Right forelimb (tissue), 1 donor: ENCODE results near the gene SPRED3.
"Not testable (repeated sequence)": the region's sequence is repeated elsewhere in the genome, so short reads cannot be mapped to it uniquely, and the experiment has no call there.

Experiments
- DNase-seq: peaks from one replicate; pipeline ENCODE4 v3.0.0-alpha.2; 2018

Gene SPRED3

GRCh38 chr19:38392707-38393308 is 4.3 kb downstream of the SPRED3 start:
- DNase-seq = no peak

GRCh38 chr19:38394488-38394887 is 6.0 kb downstream of the SPRED3 start:
- DNase-seq = no peak

- no peak for DNase-seq
Measured at GRCh38 chr19:38395381-38396114, 7.1 kb downstream of the SPRED3 start.

GRCh38 chr19:38399081-38399480 is 10.6 kb downstream of the SPRED3 start:
- no peak for DNase-seq

- no peak for DNase-seq
Measured at GRCh38 chr19:38399537-38399936, 11.0 kb downstream of the SPRED3 start.

- no peak for DNase-seq
Measured at GRCh38 chr19:38400361-38400760, 11.9 kb downstream of the SPRED3 start.

GRCh38 chr19:38401148-38401547 is 12.7 kb downstream of the SPRED3 start:
- DNase-seq = no peak

- no peak for DNase-seq
Measured at GRCh38 chr19:38402623-38402966, 14.1 kb downstream of the SPRED3 start.

GRCh38 chr19:38402967-38403674 is 14.6 kb downstream of the SPRED3 start, which contains the start of gene FAM98C:
FAM98C (plus strand) TSS chr19:38403093; CDS start chr19:38403154, 61 bp downstream.
- DNase-seq = peak; percentile 99

GRCh38 chr19:38404858-38405257 is 16.4 kb downstream of the SPRED3 start:
- DNase-seq = no peak

- DNase-seq = no peak
Measured at GRCh38 chr19:38405276-38405675, 16.8 kb downstream of the SPRED3 start.

GRCh38 chr19:38409631-38410133 is 21.2 kb downstream of the SPRED3 start:
- DNase-seq = peak; percentile 62

- not testable (repeated sequence) for DNase-seq
Measured at GRCh38 chr19:38410407-38410806, 21.9 kb downstream of the SPRED3 start.

GRCh38 chr19:38411041-38411712 is 22.7 kb downstream of the SPRED3 start:
- no peak for DNase-seq

- DNase-seq = not testable (repeated sequence)
Measured at GRCh38 chr19:38411898-38412297, 23.4 kb downstream of the SPRED3 start.

- DNase-seq = no peak
Measured at GRCh38 chr19:38412491-38412890, 24.0 kb downstream of the SPRED3 start.

- DNase-seq = no peak
Measured at GRCh38 chr19:38412961-38413360, 24.5 kb downstream of the SPRED3 start.

- DNase-seq = no peak
Measured at GRCh38 chr19:38413416-38413815, 24.9 kb downstream of the SPRED3 start.

- DNase-seq = no peak
Measured at GRCh38 chr19:38417146-38417543, 28.6 kb downstream of the SPRED3 start.

GRCh38 chr19:38417544-38418506 is 29.3 kb downstream of the SPRED3 start:
- DNase-seq = no peak

GRCh38 chr19:38420935-38421334 is 32.4 kb downstream of the SPRED3 start:
- DNase-seq = no peak

- DNase-seq = no peak
Measured at GRCh38 chr19:38421856-38422255, 33.4 kb downstream of the SPRED3 start.
